H9 (cell line): ENCODE results near the gene DDO. TPM values are rescaled to one million over a fixed set of nuclear protein-coding genes. Genes with fewer than 3 reads are reported as not detected.

Experiments
- DNase-seq: peaks from one replicate; pipeline ENCODE4 v3.0.0-alpha.2; 2017
- H2AFZ ChIP-seq: one replicate; pipeline ENCODE4 v1.6.1; 2013; ENCODE audit warnings: mild to moderate bottlenecking, low read length, control low read depth, moderate library complexity
- H2AK5ac ChIP-seq: 2 replicates; pipeline ENCODE4 v1.6.1; 2013; ENCODE audit warnings: low read length, control low read depth, mixed read lengths; ENCODE audit not compliant: insufficient read length
- H2BK120ac ChIP-seq: one replicate; pipeline ENCODE4 v1.6.1; 2013; ENCODE audit warnings: low read depth, mild to moderate bottlenecking, low read length, control low read depth, inconsistent platforms; ENCODE audit not compliant: poor library complexity, severe bottlenecking
- H2BK12ac ChIP-seq: 2 replicates; pipeline ENCODE4 v1.6.1; 2013; ENCODE audit warnings: low read length, control low read depth, mixed read lengths, low read depth; ENCODE audit not compliant: insufficient read length
- H2BK15ac ChIP-seq: 2 replicates; pipeline ENCODE4 v1.6.1; 2013; ENCODE audit warnings: low read depth, low read length, control low read depth
- H2BK20ac ChIP-seq: one replicate; pipeline ENCODE4 v1.6.1; 2013; ENCODE audit warnings: low read depth, mild to moderate bottlenecking, low read length, control low read depth, inconsistent platforms; ENCODE audit not compliant: poor library complexity, severe bottlenecking
- H2BK5ac ChIP-seq: 2 replicates; pipeline ENCODE4 v1.6.1; 2013; ENCODE audit warnings: low read length, control low read depth, mixed read lengths; ENCODE audit not compliant: insufficient read length
- H3K14ac ChIP-seq: 2 replicates; pipeline ENCODE4 v1.6.1; 2013; ENCODE audit warnings: low read length, control low read depth; ENCODE audit not compliant: insufficient read depth
- H3K18ac ChIP-seq: 2 replicates; pipeline ENCODE4 v1.6.1; 2013; ENCODE audit warnings: low read depth, mild to moderate bottlenecking, mixed read lengths, low read length, control low read depth; ENCODE audit not compliant: insufficient read length
- H3K23ac ChIP-seq: 2 replicates; pipeline ENCODE4 v1.6.1; 2013; ENCODE audit warnings: low read length, control low read depth, mixed read lengths, low read depth; ENCODE audit not compliant: insufficient read length
- H3K23me2 ChIP-seq: 2 replicates; pipeline ENCODE4 v1.6.1; 2013; ENCODE audit warnings: low read depth, mild to moderate bottlenecking, mixed read lengths, low read length, control low read depth; ENCODE audit not compliant: insufficient read length, poor library complexity, severe bottlenecking
- H3K27ac ChIP-seq: 2 replicates; pipeline ENCODE4 v1.5.1; 2013; ENCODE audit warnings: low read length, control low read depth, mixed read lengths, low read depth; ENCODE audit not compliant: insufficient read length
- H3K27me3 ChIP-seq: 2 replicates; pipeline ENCODE4 v1.6.1; 2013; ENCODE audit warnings: low read length, control low read depth, inconsistent platforms; ENCODE audit not compliant: insufficient read depth
- H3K4ac ChIP-seq: 2 replicates; pipeline ENCODE4 v1.6.1; 2013; ENCODE audit warnings: low read depth, mild to moderate bottlenecking, control low read depth, inconsistent platforms, low read length, moderate library complexity
- H3K4me1 ChIP-seq: 2 replicates; pipeline ENCODE4 v1.6.1; 2013; ENCODE audit warnings: low read length, control low read depth, inconsistent platforms; ENCODE audit not compliant: insufficient read depth
- H3K4me2 ChIP-seq: 2 replicates; pipeline ENCODE4 v1.6.1; 2013; ENCODE audit warnings: low read length, control low read depth, mixed read lengths; ENCODE audit not compliant: insufficient read length, insufficient read depth
- H3K56ac ChIP-seq: 2 replicates; pipeline ENCODE4 v1.6.1; 2013; ENCODE audit warnings: low read depth, mild to moderate bottlenecking, mixed read lengths, low read length, control low read depth; ENCODE audit not compliant: insufficient read length
- H3K79me1 ChIP-seq: 2 replicates; pipeline ENCODE4 v1.6.1; 2013; ENCODE audit warnings: low read depth, mild to moderate bottlenecking, moderate library complexity, low read length, control low read depth, inconsistent platforms; ENCODE audit not compliant: insufficient read depth, poor library complexity, severe bottlenecking
- H3K79me2 ChIP-seq: 2 replicates; pipeline ENCODE4 v1.6.1; 2013; ENCODE audit warnings: low read length, control low read depth, inconsistent platforms; ENCODE audit not compliant: insufficient read depth
- H3K9ac ChIP-seq: 2 replicates; pipeline ENCODE4 v1.6.1; 2013; ENCODE audit warnings: low read length, control low read depth, mixed read lengths; ENCODE audit not compliant: insufficient read length; ENCODE audit errors: extremely low read depth
- H3K9me3 ChIP-seq: one replicate; pipeline ENCODE4 v1.6.1; 2013; ENCODE audit warnings: low read depth, low read length, inconsistent platforms; ENCODE audit not compliant: control insufficient read depth
- H3T11ph ChIP-seq: one replicate; pipeline ENCODE4 v1.6.1; 2013; ENCODE audit warnings: mild to moderate bottlenecking, low read length, control low read depth, inconsistent platforms
- H4K20me1 ChIP-seq: one replicate; pipeline ENCODE4 v1.6.1; 2013; ENCODE audit not compliant: control insufficient read depth, insufficient read length, insufficient read depth
- H4K5ac ChIP-seq: 2 replicates; pipeline ENCODE4 v1.6.1; 2013; ENCODE audit warnings: low read depth, mild to moderate bottlenecking, mixed read lengths, low read length, control low read depth; ENCODE audit not compliant: insufficient read length
- H4K8ac ChIP-seq: replicated peaks from 2 replicates; pipeline ENCODE4 v1.6.1; 2013; ENCODE audit warnings: low read length, control low read depth, mixed read lengths, low read depth; ENCODE audit not compliant: insufficient read length
- H4K91ac ChIP-seq: 2 replicates; pipeline ENCODE4 v1.6.1; 2013; ENCODE audit warnings: low read depth, mild to moderate bottlenecking, moderate library complexity, mixed read lengths, low read length, control low read depth; ENCODE audit not compliant: insufficient read length
- H3K27ac Mint-ChIP-seq, 3 experiments: 2 replicates in 2 of 3; 3 replicates in 1 of 3; pipeline ENCODE4 v1.8.0; 2020 to 2021; ENCODE audit warnings: mixed read lengths in 3 of 3, mild to moderate bottlenecking in 1 of 3, moderate library complexity in 1 of 3
- H3K27me3 Mint-ChIP-seq: 2 replicates; pipeline ENCODE4 v1.8.0; 2021; ENCODE audit warnings: low read depth, mild to moderate bottlenecking, moderate library complexity, mixed read lengths
- H3K36me3 Mint-ChIP-seq, 3 experiments: 2 replicates in 2 of 3; 3 replicates in 1 of 3; pipeline ENCODE4 v1.8.0; 2020 to 2021; ENCODE audit warnings: low read depth in 3 of 3, mixed read lengths in 3 of 3; ENCODE audit not compliant: insufficient read depth in 1 of 3
- H3K4me1 Mint-ChIP-seq, 2 experiments: 2 replicates each; pipeline ENCODE4 v1.8.0; 2020; ENCODE audit warnings: mixed read lengths in 2 of 2
- H3K4me3 Mint-ChIP-seq, 2 experiments: 2 replicates in 1 of 2; 3 replicates in 1 of 2; pipeline ENCODE4 v1.8.0; 2020 to 2021; ENCODE audit warnings: mild to moderate bottlenecking in 2 of 2, mixed read lengths in 2 of 2, moderate library complexity in 1 of 2
- H3K9me3 Mint-ChIP-seq, 2 experiments: 2 replicates in 1 of 2; 3 replicates in 1 of 2; pipeline ENCODE4 v1.8.0; 2020; ENCODE audit warnings: mild to moderate bottlenecking in 2 of 2, mixed read lengths in 2 of 2, moderate library complexity in 1 of 2
- WGBS: extraction: QIAGEN DNeasy Blood & Tissue Kit; methylation state at CpG from one replicate; pipeline ENCODE4 v1.1.7; 2013; ENCODE audit warnings: missing lambda C conversion rate, low lambda C conversion rate, mixed read lengths; ENCODE audit not compliant: insufficient read length; ENCODE audit errors: extremely low coverage; 5-methylcytosine and 5-hydroxymethylcytosine counted together
- total RNA-seq: library from RNA; stranded (reverse); gene quantifications from 2 replicates; pipeline ENCODE4 v1.2.1, GENCODE V29; 2021
- TF ChIP-seq, protein P1 (sequence below): fragments of 200-600 bp; sonication (generic); conservative IDR thresholded peaks from 3 replicates; pipeline ENCODE4 v1.8.0; 2021; ENCODE audit warnings: antibody characterized with exemption, mild to moderate bottlenecking

The DDO gene
- total RNA-seq, 1 experiment from 2014 or later: not detected

DNA sequence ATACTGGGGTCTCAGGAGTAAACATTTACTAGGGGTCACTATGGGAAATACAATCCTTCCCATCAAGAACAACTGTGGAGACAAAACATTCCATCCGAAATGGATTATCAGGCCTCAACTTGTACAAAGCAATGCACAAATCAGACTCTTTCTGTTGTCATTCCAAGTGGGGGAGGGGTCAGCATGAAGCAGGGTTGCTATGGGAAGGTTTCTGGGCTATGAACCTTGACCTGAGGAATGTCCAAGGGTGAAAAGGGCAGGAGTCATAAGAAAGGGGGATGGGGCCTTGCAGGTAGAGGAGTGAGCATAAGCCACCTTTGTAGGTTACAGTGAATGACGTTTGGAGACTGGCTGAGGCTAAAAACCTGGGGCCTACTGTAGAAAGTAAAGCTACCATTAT, 60.4 kb downstream of the DDO start:
- H3K4me1 Mint-ChIP-seq: peaks cover 64 to 69% of the 10 kb centered on the region in 2 experiments

More for the DNA sequence above, 60.4 kb downstream of the DDO start:
- H3T11ph ChIP-seq: no peak overlapping the region
- no peaks in the 10 kb centered on the region for H3K79me2 ChIP-seq
- H4K5ac ChIP-seq: no peak overlapping the region
- no peak overlapping the region for H3K9ac ChIP-seq
- H2BK12ac ChIP-seq: no peak overlapping the region
- H3K4ac ChIP-seq: no peak overlapping the region
- H2BK120ac ChIP-seq: no peak overlapping the region
- H3K79me1 ChIP-seq: no peaks in the 10 kb centered on the region
- H3K4me1 ChIP-seq: peaks cover 7% of the 10 kb centered on the region; the same call in 1 of the 2 replicates
- no peak overlapping the region for H3K4me3 Mint-ChIP-seq
- H3K27me3 ChIP-seq: peaks cover 16% of the 10 kb centered on the region; the same call in 1 of the 2 replicates
- H3K23ac ChIP-seq: no peak overlapping the region
- WGBS: no CpG with 5 or more reads among the region's 2 CpGs
- H2BK5ac ChIP-seq: no peak overlapping the region
- no peak overlapping the region for H3K27ac Mint-ChIP-seq
- no peak overlapping the region for H3K18ac ChIP-seq
- H3K4me2 ChIP-seq: no peak overlapping the region
- no peak overlapping the region for H3K27ac ChIP-seq
- no peaks in the 10 kb centered on the region; a peak in 1 of 5 replicates for H3K9me3 Mint-ChIP-seq
- no peak overlapping the region for H4K91ac ChIP-seq
- H3K36me3 Mint-ChIP-seq: no peaks in the 10 kb centered on the region
- H2AFZ ChIP-seq: no peak overlapping the region
- no peak overlapping the region for H3K14ac ChIP-seq
- H4K20me1 ChIP-seq: no peaks in the 10 kb centered on the region
- H3K56ac ChIP-seq: no peak overlapping the region
- DNase-seq: no peak
- H2AK5ac ChIP-seq: no peak overlapping the region
- no peak overlapping the region for H4K8ac ChIP-seq
- TF ChIP-seq, protein P1, sequence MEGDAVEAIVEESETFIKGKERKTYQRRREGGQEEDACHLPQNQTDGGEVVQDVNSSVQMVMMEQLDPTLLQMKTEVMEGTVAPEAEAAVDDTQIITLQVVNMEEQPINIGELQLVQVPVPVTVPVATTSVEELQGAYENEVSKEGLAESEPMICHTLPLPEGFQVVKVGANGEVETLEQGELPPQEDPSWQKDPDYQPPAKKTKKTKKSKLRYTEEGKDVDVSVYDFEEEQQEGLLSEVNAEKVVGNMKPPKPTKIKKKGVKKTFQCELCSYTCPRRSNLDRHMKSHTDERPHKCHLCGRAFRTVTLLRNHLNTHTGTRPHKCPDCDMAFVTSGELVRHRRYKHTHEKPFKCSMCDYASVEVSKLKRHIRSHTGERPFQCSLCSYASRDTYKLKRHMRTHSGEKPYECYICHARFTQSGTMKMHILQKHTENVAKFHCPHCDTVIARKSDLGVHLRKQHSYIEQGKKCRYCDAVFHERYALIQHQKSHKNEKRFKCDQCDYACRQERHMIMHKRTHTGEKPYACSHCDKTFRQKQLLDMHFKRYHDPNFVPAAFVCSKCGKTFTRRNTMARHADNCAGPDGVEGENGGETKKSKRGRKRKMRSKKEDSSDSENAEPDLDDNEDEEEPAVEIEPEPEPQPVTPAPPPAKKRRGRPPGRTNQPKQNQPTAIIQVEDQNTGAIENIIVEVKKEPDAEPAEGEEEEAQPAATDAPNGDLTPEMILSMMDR: no peak
- peaks cover 2% of the 10 kb centered on the region for H3K23me2 ChIP-seq
- H2BK15ac ChIP-seq: no peak overlapping the region
- no peaks in the 10 kb centered on the region for H3K9me3 ChIP-seq
- H2BK20ac ChIP-seq: no peak overlapping the region
- peaks cover 41% of the 10 kb centered on the region for H3K27me3 Mint-ChIP-seq
